NCI-H146 treated with DMSO at 0.1 percent for 48 hours (cell line): ENCODE results near the gene GPC5.
A peak's percentile ranks its signal among the peaks of the same experiment; 100 is the strongest.

Source experiments
- DNase-seq: peaks from one replicate; lab custom pipeline; 2025; ENCODE audit not compliant: unreplicated experiment; lab: John Stamatoyannopoulos, UW

Gene GPC5

GRCh38 chr13:92316030-92316429 lies 917.6 kb downstream of the GPC5 start:
- no peak for DNase-seq

- no peak for DNase-seq
These were observed 918.6 kb downstream of the GPC5 start for GRCh38 chr13:92317066-92317465.

GRCh38 chr13:92320323-92320722 lies 921.9 kb downstream of the GPC5 start:
- DNase-seq, result no peak

GRCh38 chr13:92321174-92321573 lies 922.8 kb downstream of the GPC5 start:
- no peak for DNase-seq

GRCh38 chr13:92345627-92346026 lies 947.2 kb downstream of the GPC5 start:
- DNase-seq, result no peak

- DNase-seq, result no peak
These were observed 947.6 kb downstream of the GPC5 start for GRCh38 chr13:92346046-92346445.

GRCh38 chr13:92354583-92354982 lies 956.2 kb downstream of the GPC5 start:
- no peak for DNase-seq

GRCh38 chr13:92355213-92355612 lies 956.8 kb downstream of the GPC5 start:
- DNase-seq, result no peak

- no peak for DNase-seq
These were observed 964.3 kb downstream of the GPC5 start for GRCh38 chr13:92362717-92363116.

- no peak for DNase-seq
These were observed 967.5 kb downstream of the GPC5 start for GRCh38 chr13:92365904-92366303.

GRCh38 chr13:92377396-92377795 lies 979.0 kb downstream of the GPC5 start:
- DNase-seq, result no peak

GRCh38 chr13:92379371-92379770 lies 981.0 kb downstream of the GPC5 start:
- DNase-seq, result no peak

- DNase-seq, result no peak
These were observed 986.0 kb downstream of the GPC5 start for GRCh38 chr13:92384410-92384809.

- no peak for DNase-seq
These were observed 988.8 kb downstream of the GPC5 start for GRCh38 chr13:92387245-92387644.

GRCh38 chr13:92390217-92390616 lies 991.8 kb downstream of the GPC5 start:
- DNase-seq, result peak; percentile 97

GRCh38 chr13:92403606-92404005 lies 1005.2 kb downstream of the GPC5 start:
- DNase-seq, result no peak

- no peak for DNase-seq
These were observed 1009.4 kb downstream of the GPC5 start for GRCh38 chr13:92407858-92408257.

- DNase-seq, result no peak
These were observed 1014.1 kb downstream of the GPC5 start for GRCh38 chr13:92412481-92412880.

GRCh38 chr13:92412996-92413395 lies 1014.6 kb downstream of the GPC5 start:
- DNase-seq, result no peak

GRCh38 chr13:92413452-92413851 lies 1015.0 kb downstream of the GPC5 start:
- no peak for DNase-seq

GRCh38 chr13:92414851-92415250 lies 1016.4 kb downstream of the GPC5 start:
- peak; percentile 83 for DNase-seq

GRCh38 chr13:92415781-92416180 lies 1017.4 kb downstream of the GPC5 start:
- DNase-seq, result no peak

- peak; percentile 88 for DNase-seq
These were observed 1020.5 kb downstream of the GPC5 start for GRCh38 chr13:92418818-92419412.
